T-helper 1 cell treated with Interleukin-12 subunit alpha and Interleukin-12 subunit beta and Interleukin-4 antibody, amounts not matched to agents 30 μg/mL and 1 μg/mL, for 36 hours (primary cell): ENCODE results near the gene EXOC2.
"Not testable (repeated sequence)": the region's sequence is repeated elsewhere in the genome, so short reads cannot be mapped to it uniquely, and the experiment has no call there.

Experiments used
- H3K27ac Mint-ChIP-seq: one replicate; pipeline ENCODE4 v1.8.0; 2021; ENCODE audit warnings: mild to moderate bottlenecking, mixed read lengths
- H3K27me3 Mint-ChIP-seq: one replicate; pipeline ENCODE4 v1.8.0; 2021; ENCODE audit warnings: low read depth, mixed read lengths
- H3K36me3 Mint-ChIP-seq: one replicate; pipeline ENCODE4 v1.8.0; 2021; ENCODE audit warnings: low read depth, mixed read lengths
- H3K4me1 Mint-ChIP-seq: one replicate; pipeline ENCODE4 v1.8.0; 2021; ENCODE audit warnings: low read depth, mixed read lengths
- H3K4me3 Mint-ChIP-seq: one replicate; pipeline ENCODE4 v1.8.0; 2021; ENCODE audit warnings: mild to moderate bottlenecking, moderate library complexity, mixed read lengths
- H3K9me3 Mint-ChIP-seq: one replicate; pipeline ENCODE4 v1.8.0; 2021; ENCODE audit warnings: mixed read lengths

Gene EXOC2

GRCh38 chr6:611928-612327, 81.0 kb downstream of the EXOC2 start:
- H3K9me3 Mint-ChIP-seq = no peaks in the 10 kb centered on the region
- H3K4me1 Mint-ChIP-seq = peaks cover 5% of the 10 kb centered on the region
- no peaks in the 10 kb centered on the region for H3K27me3 Mint-ChIP-seq
- no peak overlapping the region for H3K27ac Mint-ChIP-seq
- H3K4me3 Mint-ChIP-seq = no peak overlapping the region
- peaks cover 14% of the 10 kb centered on the region for H3K36me3 Mint-ChIP-seq

GRCh38 chr6:610882-611281, 82.1 kb downstream of the EXOC2 start:
- Mint-ChIP-seq H3K4me3 (no peak overlapping the region), H3K27me3 (no peaks in the 10 kb centered on the region), H3K4me1 (peaks cover 5% of the 10 kb centered on the region), H3K36me3 (peaks cover 22% of the 10 kb centered on the region), H3K9me3 (peaks cover 2% of the 10 kb centered on the region), H3K27ac (no peak overlapping the region)

GRCh38 chr6:609905-610304, 83.0 kb downstream of the EXOC2 start:
- H3K4me3 Mint-ChIP-seq = no peak overlapping the region
- no peak overlapping the region for H3K27ac Mint-ChIP-seq
- no peaks in the 10 kb centered on the region for H3K27me3 Mint-ChIP-seq
- peaks cover 5% of the 10 kb centered on the region for H3K4me1 Mint-ChIP-seq
- H3K9me3 Mint-ChIP-seq = peaks cover 4% of the 10 kb centered on the region
- H3K36me3 Mint-ChIP-seq = peaks cover 24% of the 10 kb centered on the region

GRCh38 chr6:606829-607379, 86.0 kb downstream of the EXOC2 start:
- Mint-ChIP-seq H3K9me3 (peaks cover 4% of the 10 kb centered on the region), H3K27me3 (no peaks in the 10 kb centered on the region), H3K4me3 (no peak overlapping the region), H3K4me1 (peaks cover 5% of the 10 kb centered on the region), H3K27ac (no peak overlapping the region), H3K36me3 (peaks cover 28% of the 10 kb centered on the region)

- H3K4me1 Mint-ChIP-seq, H3K9me3 Mint-ChIP-seq, H3K27ac Mint-ChIP-seq, H3K4me3 Mint-ChIP-seq, H3K27me3 Mint-ChIP-seq: not testable (repeated sequence)
- H3K36me3 Mint-ChIP-seq = peaks cover 28% of the 10 kb centered on the region
These were observed 87.0 kb downstream of the EXOC2 start for GRCh38 chr6:605895-606294.

- H3K4me1 Mint-ChIP-seq = no peaks in the 10 kb centered on the region
- H3K36me3 Mint-ChIP-seq = peaks cover 25% of the 10 kb centered on the region
- peaks cover 4% of the 10 kb centered on the region for H3K9me3 Mint-ChIP-seq
- no peak overlapping the region for H3K4me3 Mint-ChIP-seq
- no peaks in the 10 kb centered on the region for H3K27me3 Mint-ChIP-seq
- H3K27ac Mint-ChIP-seq = no peak overlapping the region
These were observed 88.4 kb downstream of the EXOC2 start for GRCh38 chr6:604579-604978.

- Mint-ChIP-seq H3K4me1 (no peaks in the 10 kb centered on the region), H3K9me3 (peaks cover 4% of the 10 kb centered on the region), H3K27ac (no peak overlapping the region), H3K4me3 (no peak overlapping the region), H3K27me3 (no peaks in the 10 kb centered on the region), H3K36me3 (peaks cover 21% of the 10 kb centered on the region)
These were observed 89.7 kb downstream of the EXOC2 start for GRCh38 chr6:603265-603664.

- Mint-ChIP-seq H3K27ac (no peak overlapping the region), H3K4me3 (no peak overlapping the region), H3K36me3 (peaks cover 12% of the 10 kb centered on the region)
These were observed 93.1 kb downstream of the EXOC2 start for GRCh38 chr6:599576-600448.

GRCh38 chr6:593907-594212, 99.1 kb downstream of the EXOC2 start:
- Mint-ChIP-seq H3K4me1 (peaks cover 29% of the 10 kb centered on the region), H3K4me3 (no peak overlapping the region), H3K36me3 (peaks cover 32% of the 10 kb centered on the region), H3K27ac (peak overlapping the region; percentile 32), H3K9me3 (no peaks in the 10 kb centered on the region), H3K27me3 (no peaks in the 10 kb centered on the region)

More at GRCh38 chr6:599576-600448, 93.1 kb downstream of the EXOC2 start:
- H3K9me3 Mint-ChIP-seq = no peaks in the 10 kb centered on the region
- peaks cover 1% of the 10 kb centered on the region for H3K4me1 Mint-ChIP-seq
- no peaks in the 10 kb centered on the region for H3K27me3 Mint-ChIP-seq

- H3K9me3 Mint-ChIP-seq = no peaks in the 10 kb centered on the region
- H3K27ac Mint-ChIP-seq = peak overlapping the region; percentile 32
- peaks cover 29% of the 10 kb centered on the region for H3K4me1 Mint-ChIP-seq
- H3K27me3 Mint-ChIP-seq = no peaks in the 10 kb centered on the region
- no peak overlapping the region for H3K4me3 Mint-ChIP-seq
- H3K36me3 Mint-ChIP-seq = peaks cover 35% of the 10 kb centered on the region
These were observed 99.6 kb downstream of the EXOC2 start for GRCh38 chr6:593139-593906.

GRCh38 chr6:589090-589489, 103.8 kb downstream of the EXOC2 start:
- Mint-ChIP-seq H3K9me3 (no peaks in the 10 kb centered on the region), H3K36me3 (peaks cover 30% of the 10 kb centered on the region), H3K27ac (no peak overlapping the region), H3K4me3 (no peak overlapping the region), H3K4me1 (peaks cover 27% of the 10 kb centered on the region), H3K27me3 (no peaks in the 10 kb centered on the region)

- Mint-ChIP-seq H3K36me3 (peaks cover 26% of the 10 kb centered on the region), H3K27me3 (no peaks in the 10 kb centered on the region), H3K27ac (no peak overlapping the region), H3K4me1 (peaks cover 27% of the 10 kb centered on the region), H3K4me3 (no peak overlapping the region), H3K9me3 (no peaks in the 10 kb centered on the region)
These were observed 106.4 kb downstream of the EXOC2 start for GRCh38 chr6:586553-586952.

- Mint-ChIP-seq H3K27me3 (no peaks in the 10 kb centered on the region), H3K36me3 (peaks cover 6% of the 10 kb centered on the region), H3K9me3 (no peaks in the 10 kb centered on the region), H3K4me3 (peak overlapping the region; percentile 26), H3K4me1 (peaks cover 10% of the 10 kb centered on the region), H3K27ac (peak overlapping the region; percentile 75)
These were observed 109.3 kb downstream of the EXOC2 start for GRCh38 chr6:583635-584034.

- Mint-ChIP-seq H3K36me3 (peaks cover 5% of the 10 kb centered on the region), H3K27me3 (no peaks in the 10 kb centered on the region), H3K4me1 (peaks cover 12% of the 10 kb centered on the region), H3K27ac (no peak overlapping the region), H3K9me3 (no peaks in the 10 kb centered on the region), H3K4me3 (no peak overlapping the region)
These were observed 109.8 kb downstream of the EXOC2 start for GRCh38 chr6:583116-583515.

- Mint-ChIP-seq H3K4me3 (peak overlapping the region; percentile 14), H3K9me3 (no peaks in the 10 kb centered on the region), H3K4me1 (peaks cover 16% of the 10 kb centered on the region), H3K27me3 (no peaks in the 10 kb centered on the region), H3K27ac (no peak overlapping the region), H3K36me3 (peaks cover 2% of the 10 kb centered on the region)
These were observed 110.6 kb downstream of the EXOC2 start for GRCh38 chr6:582370-582769.
